GM10266 (cell line): Measurements from ENCODE around the gene CYP11A1.

Experiments
- DNase-seq: peaks from one replicate; pipeline ENCODE4 v3.0.0; 2012; ENCODE audit errors: extremely low spot score
- CTCF ChIP-seq: IDR thresholded peaks from 2 replicates; pipeline ENCODE4 v1.5.1; 2012; ENCODE audit warnings: mild to moderate bottlenecking, low read depth; ENCODE audit not compliant: control insufficient read depth, insufficient read depth; ENCODE audit errors: missing control alignments

Gene CYP11A1

GRCh38 chr15:74338676-74339075, 28.8 kb downstream of the CYP11A1 start:
- DNase-seq = no peak
- TF ChIP-seq CTCF = no peak

DNA sequence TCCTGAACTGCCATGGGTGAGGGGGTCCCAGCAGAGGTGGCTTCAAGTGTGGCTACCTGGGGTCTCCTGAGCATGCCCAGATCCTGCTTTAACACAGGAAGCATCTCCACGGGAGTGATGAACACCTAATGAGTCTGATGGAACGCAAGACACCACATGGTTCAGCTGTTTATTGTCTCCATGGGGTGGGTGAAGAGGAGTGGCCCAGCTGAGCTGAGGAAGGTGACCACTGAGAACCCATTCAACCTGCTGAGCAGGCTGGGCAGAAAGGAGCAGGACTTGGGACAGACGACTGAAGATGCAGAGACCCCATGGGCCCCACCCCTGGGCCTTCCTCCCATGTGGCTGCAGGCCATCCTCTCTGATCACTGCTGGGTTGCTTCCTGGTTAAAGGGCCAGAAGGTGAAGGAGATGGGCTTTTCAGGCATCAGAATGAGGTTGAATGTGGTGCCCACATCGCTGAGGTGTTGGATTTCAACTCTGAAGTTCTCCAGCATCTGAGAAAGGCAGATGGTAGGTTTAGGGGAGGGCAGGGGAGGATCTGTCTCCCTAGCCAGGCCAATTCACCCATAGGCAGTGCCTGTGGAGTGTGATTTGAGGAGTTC, 29.7 kb downstream of the CYP11A1 start:
- DNase-seq = no peak
- no peak for TF ChIP-seq CTCF

GRCh38 chr15:74337146-74337545, 30.3 kb downstream of the CYP11A1 start:
- DNase-seq = no peak
- no peak for TF ChIP-seq CTCF

- no peak for TF ChIP-seq CTCF
- no peak for DNase-seq
Measured at GRCh38 chr15:74336061-74337005, 31.1 kb downstream of the CYP11A1 start.

GRCh38 chr15:74335396-74335795, 32.0 kb downstream of the CYP11A1 start:
- TF ChIP-seq CTCF = no peak
- no peak for DNase-seq

DNA sequence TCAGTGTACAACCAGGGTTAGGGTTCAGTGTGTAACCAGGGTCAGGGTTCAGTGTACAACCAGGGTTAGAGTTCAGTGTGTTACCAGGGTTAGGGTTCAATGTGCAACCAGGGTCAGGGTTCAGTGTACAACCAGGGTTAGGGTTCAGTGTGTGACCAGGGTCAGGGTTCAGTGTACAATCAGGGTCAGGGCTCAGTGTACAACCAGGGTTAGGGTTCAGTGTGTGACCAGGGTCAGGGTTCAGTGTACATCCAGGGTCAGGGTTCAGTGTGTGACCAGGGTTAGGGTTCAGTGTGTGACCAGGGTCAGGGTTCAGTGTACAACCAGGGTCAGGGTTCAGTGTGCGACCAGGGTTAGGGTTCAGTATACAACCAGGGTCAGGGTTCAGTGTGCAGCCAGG, 33.3 kb downstream of the CYP11A1 start:
- TF ChIP-seq CTCF = no peak
- no peak for DNase-seq

DNA sequence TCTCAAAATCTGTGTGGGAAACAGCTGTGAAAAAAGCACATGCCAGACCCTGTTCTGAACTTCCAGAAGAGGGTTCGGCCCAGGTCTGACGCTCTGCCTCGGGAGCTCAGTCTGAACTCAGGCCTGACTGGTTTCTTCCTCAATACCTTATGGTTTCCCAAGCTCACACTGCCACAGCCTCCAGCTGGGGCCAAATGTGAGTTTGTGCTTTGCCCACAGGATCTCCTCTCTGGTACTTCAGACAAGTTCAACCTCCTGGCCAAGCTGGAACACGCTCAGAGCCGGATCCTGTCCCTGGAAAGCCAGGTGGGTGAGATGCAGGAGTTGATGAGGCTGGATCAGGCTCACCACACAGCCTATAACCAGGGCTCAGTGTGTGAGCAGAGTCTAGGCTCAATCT, 33.8 kb downstream of the CYP11A1 start:
- no peak for DNase-seq

More for the DNA sequence above, 33.8 kb downstream of the CYP11A1 start:
- no peak for TF ChIP-seq CTCF
